ENCODE measurements around the gene DCP2.

Gene DCP2

DNA sequence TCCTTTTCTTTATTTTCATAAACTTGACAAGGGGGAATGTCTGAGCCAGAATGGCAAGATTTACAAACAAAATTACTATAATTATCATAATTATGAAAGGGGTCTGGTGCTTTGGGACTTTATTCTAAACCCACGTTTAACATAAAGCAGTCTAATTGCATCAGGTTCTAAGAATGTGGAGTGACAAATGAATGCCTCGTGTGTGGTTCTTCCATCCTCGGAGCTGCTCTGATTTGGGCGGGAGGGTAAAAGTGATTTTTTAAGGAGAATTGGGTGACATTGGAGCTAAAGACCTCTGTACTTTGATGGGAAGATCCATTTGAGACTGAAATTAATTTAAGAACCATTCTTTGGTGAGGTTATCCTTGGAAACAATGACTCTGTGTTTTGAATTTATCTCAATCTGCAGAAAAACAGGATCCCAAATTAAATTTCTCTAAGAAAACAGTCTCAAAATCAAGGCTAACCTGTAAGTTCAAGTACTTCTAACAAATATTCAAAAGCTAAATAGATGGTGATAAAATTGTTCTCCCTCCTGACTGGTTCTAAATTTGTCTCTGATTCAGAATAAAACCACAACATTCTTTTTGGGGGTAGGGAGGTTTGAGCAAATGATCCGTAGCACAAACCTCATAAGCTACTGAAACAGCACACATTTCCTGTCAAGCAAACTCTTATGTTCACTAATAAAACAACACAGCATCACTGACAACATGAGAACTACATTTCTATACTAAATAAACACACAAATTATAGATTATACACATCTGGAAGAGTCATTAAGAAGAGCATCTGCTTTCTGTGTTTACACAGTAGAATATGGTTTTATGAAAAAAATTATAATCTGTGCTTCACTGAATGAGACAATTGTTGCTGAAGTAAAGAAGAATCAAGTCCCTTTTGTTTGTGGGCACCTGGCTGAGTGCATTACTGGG lies 85.5 kb downstream of the DCP2 start:
- TF ChIP-seq, protein P1, sequence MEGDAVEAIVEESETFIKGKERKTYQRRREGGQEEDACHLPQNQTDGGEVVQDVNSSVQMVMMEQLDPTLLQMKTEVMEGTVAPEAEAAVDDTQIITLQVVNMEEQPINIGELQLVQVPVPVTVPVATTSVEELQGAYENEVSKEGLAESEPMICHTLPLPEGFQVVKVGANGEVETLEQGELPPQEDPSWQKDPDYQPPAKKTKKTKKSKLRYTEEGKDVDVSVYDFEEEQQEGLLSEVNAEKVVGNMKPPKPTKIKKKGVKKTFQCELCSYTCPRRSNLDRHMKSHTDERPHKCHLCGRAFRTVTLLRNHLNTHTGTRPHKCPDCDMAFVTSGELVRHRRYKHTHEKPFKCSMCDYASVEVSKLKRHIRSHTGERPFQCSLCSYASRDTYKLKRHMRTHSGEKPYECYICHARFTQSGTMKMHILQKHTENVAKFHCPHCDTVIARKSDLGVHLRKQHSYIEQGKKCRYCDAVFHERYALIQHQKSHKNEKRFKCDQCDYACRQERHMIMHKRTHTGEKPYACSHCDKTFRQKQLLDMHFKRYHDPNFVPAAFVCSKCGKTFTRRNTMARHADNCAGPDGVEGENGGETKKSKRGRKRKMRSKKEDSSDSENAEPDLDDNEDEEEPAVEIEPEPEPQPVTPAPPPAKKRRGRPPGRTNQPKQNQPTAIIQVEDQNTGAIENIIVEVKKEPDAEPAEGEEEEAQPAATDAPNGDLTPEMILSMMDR (conservative IDR thresholded peaks at IDR 0.05): no peak
- TF ChIP-seq ZFX (IDR thresholded peaks at IDR 0.05): no peak
- H3K27ac ChIP-seq: no peak overlapping the region

DNA sequence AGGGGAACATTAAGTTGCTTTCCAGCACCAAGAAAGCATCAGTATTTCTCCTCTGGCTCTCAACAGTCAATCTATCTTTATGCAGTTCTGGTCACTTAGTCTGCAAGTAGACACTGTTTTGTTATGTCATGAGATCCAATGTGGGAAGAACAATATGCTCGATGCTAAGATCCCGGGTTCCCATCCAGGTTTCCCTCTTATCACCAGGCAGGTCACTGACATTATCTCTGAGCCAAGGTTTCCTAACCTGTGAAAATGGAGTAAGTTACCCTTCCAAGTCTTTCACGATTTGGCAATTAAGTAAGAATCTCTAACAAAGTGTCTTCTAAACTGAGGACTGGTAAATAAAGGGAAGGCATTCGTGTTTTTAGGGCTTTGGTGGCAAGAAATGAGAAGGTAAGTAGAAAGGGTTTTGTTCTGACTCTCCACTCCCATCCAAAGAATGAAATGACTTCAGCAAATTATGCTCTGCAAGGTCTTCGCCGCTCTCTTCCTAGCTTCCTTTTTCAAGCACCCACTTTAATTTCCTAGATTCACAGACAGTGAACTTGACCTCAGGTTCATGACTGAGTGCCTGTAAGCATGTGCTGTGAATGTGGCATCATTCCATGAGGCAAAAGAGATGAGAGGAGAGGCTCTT lies 86.4 kb downstream of the DCP2 start:
- TF ChIP-seq, protein P1 (conservative IDR thresholded peaks at IDR 0.05): no peak
- no peak for TF ChIP-seq ZFX (IDR thresholded peaks at IDR 0.05)
- no peak overlapping the region for H3K27ac ChIP-seq

DNA sequence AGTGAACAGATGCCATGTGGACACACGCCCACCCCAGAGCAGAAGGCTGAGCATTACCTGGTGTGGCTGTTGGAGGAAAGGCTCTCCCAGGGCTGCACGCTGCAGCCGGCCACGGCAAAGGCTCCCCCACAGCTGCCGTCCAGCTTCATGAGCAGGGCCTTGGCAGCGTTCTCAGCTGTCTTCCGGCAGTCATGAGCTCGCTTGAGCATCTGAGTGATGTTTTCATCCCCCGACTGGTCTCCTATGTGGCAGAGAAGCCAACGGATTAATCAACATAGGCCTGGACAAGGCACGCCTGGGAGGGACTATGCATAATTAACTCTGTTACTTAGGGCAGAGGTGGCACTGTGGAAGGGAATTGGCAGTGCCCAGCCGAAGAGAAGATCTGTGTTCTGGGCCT lies 87.3 kb downstream of the DCP2 start:
- H3K27ac ChIP-seq: no peak overlapping the region
- no peak for TF ChIP-seq ZFX (IDR thresholded peaks at IDR 0.05)
- TF ChIP-seq, protein P1 (conservative IDR thresholded peaks at IDR 0.05): no peak

DNA sequence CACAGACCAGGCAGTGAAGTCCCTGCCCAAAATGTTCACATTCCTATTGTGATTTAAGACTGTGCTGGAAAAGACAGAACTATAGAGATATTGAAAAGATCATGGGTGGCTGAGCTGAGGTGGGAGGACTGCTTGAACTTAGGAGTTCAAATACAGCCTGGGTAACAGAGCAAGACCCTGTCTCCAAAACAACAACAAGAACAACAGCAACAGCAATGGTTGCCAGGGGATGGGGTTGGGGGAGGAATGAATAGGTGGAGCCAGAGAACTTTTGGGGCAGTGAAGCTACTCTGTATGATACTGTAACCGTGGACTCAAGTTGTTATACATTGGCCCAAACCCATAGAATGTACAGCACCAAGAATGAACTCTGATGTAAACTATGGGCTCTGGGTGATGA lies 88.2 kb downstream of the DCP2 start:
- H3K27ac ChIP-seq: no peak overlapping the region
- TF ChIP-seq, protein P1 (conservative IDR thresholded peaks at IDR 0.05): no peak
- TF ChIP-seq ZFX (IDR thresholded peaks at IDR 0.05): no peak

DNA sequence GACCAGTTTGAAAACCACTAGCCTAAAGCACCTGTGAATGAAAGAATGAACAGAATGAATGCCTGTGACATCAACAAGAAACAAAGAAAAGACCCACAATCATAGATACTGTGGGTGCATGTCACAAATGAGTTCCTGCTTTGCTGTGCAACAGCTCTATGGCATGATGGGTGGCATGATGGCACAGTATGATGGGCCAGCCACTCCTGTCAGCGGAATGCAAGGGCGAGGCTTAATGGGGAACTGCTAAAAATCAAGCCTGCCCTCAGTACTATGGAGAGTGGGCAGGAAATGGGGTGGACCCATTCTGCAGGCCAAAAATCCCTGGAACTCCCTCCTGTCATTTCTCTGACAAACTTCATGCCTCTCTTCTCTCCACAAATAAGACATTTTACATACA lies 89.0 kb downstream of the DCP2 start:
- no peak overlapping the region for H3K27ac ChIP-seq
- no peak for TF ChIP-seq ZFX (IDR thresholded peaks at IDR 0.05)
- TF ChIP-seq, protein P1 (conservative IDR thresholded peaks at IDR 0.05): no peak

DNA sequence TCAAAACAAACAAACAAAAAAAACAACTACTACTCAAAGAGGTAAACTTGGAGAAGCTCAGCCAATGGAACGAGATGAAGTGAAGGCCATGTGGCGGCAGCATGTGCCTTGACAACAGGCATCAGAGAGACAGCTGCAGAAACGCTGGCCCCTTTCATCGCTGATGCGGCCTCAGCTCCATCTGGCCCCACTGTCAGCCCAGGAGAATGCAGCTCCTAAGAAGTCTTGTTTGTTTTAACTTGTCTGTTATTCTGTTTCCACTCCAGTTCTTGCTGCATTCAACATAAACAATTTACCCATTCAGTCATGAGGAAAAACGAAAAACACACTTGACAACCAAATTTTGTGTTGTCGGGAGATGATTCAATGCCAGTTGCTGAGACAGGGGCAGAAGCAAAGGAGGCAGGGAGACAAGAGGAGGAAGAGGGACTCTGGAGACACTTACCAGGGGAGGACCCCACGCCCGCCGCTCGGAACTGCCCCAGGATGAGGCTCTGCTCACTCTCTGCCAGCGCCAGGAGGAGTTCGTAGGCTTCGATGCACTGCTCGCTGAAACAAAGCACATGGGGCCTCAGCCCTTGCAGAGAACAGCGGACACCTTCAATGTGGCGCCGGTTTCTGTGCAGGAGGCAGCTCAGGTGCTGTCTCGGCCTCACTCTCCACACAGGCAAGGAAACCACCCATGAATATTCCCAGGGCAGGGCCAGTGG lies 91.2 kb downstream of the DCP2 start:
- no peak overlapping the region for H3K27ac ChIP-seq
- TF ChIP-seq ZFX (IDR thresholded peaks at IDR 0.05): no peak
- TF ChIP-seq, protein P1 (conservative IDR thresholded peaks at IDR 0.05): no peak

Measured in C4-2B (cell line).